Superior temporal gyrus (tissue), 1 donor: ENCODE measurements around the gene BACE2.
"Not testable (repeated sequence)": the region's sequence is repeated elsewhere in the genome, so short reads cannot be mapped to it uniquely, and the experiment has no call there.

Source experiments
- DNase-seq: peaks from one replicate; pipeline ENCODE4 v3.0.0-alpha.2; 2016; ENCODE audit errors: extremely low spot score

Gene BACE2

GRCh38 chr21:41277846-41278245, 109.9 kb downstream of the BACE2 start:
- no peak for DNase-seq

GRCh38 chr21:41280115-41280919, 112.4 kb downstream of the BACE2 start:
- no peak for DNase-seq

- no peak for DNase-seq
Observed at GRCh38 chr21:41282412-41282811, 114.5 kb downstream of the BACE2 start.

- DNase-seq = peak; percentile 90
Observed at GRCh38 chr21:41283211-41283818, 115.4 kb downstream of the BACE2 start.

GRCh38 chr21:41289431-41289830, 121.5 kb downstream of the BACE2 start:
- DNase-seq = no peak

- no peak for DNase-seq
Observed at GRCh38 chr21:41290106-41290799, 122.3 kb downstream of the BACE2 start.

GRCh38 chr21:41294548-41295231, 126.7 kb downstream of the BACE2 start:
- no peak for DNase-seq

GRCh38 chr21:41295721-41296254, 127.8 kb downstream of the BACE2 start:
- DNase-seq = no peak

- no peak for DNase-seq
Observed at GRCh38 chr21:41302976-41303375, 135.0 kb downstream of the BACE2 start.

- no peak for DNase-seq
Observed at GRCh38 chr21:41304068-41304720, 136.2 kb downstream of the BACE2 start.

- DNase-seq = no peak
Observed at GRCh38 chr21:41307219-41307618, 139.3 kb downstream of the BACE2 start.

GRCh38 chr21:41313285-41314164, 145.6 kb downstream of the BACE2 start:
- DNase-seq = not testable (repeated sequence)

- no peak for DNase-seq
Observed at GRCh38 chr21:41315726-41316125, 147.8 kb downstream of the BACE2 start.

- DNase-seq = no peak
Observed at GRCh38 chr21:41316200-41317062, 148.5 kb downstream of the BACE2 start, which contains the start of gene FAM3B. Gene FAM3B (plus strand): TSS chr21:41316801. CDS start chr21:41316880, 79 bp downstream.

- no peak for DNase-seq
Observed at GRCh38 chr21:41317063-41317392, 149.1 kb downstream of the BACE2 start.

GRCh38 chr21:41317458-41317857, 149.5 kb downstream of the BACE2 start:
- no peak for DNase-seq

GRCh38 chr21:41318218-41318617, 150.3 kb downstream of the BACE2 start:
- DNase-seq = no peak

- no peak for DNase-seq
Observed at GRCh38 chr21:41319273-41319672, 151.3 kb downstream of the BACE2 start.

- no peak for DNase-seq
Observed at GRCh38 chr21:41321211-41321907, 153.4 kb downstream of the BACE2 start.
